GM23338 (cell line): ENCODE results near the gene TMEM134. TPM values are rescaled to one million over a fixed set of nuclear protein-coding genes. Genes with fewer than 3 reads are reported as not detected.

Experiments used
- ATAC-seq: fragments of 200-7000 bp; cut with Tn5 transposase; 3 replicates; pipeline ENCODE4 v1.9.1; 2020
- DNase-seq: peaks from one replicate; pipeline ENCODE4 v3.0.0-alpha.2; 2015; ENCODE audit warnings: low spot score
- H2AFZ ChIP-seq: fragments of 200-600 bp; sonication (generic); 2 replicates; pipeline ENCODE4 v1.8.0; 2016; ENCODE audit warnings: antibody characterized with exemption, mild to moderate bottlenecking, moderate library complexity
- H3F3A ChIP-seq: fragments of 200-600 bp; sonication (generic); replicated peaks from 2 replicates; pipeline ENCODE4 v1.8.0; 2017; ENCODE audit warnings: antibody characterized with exemption, mixed run types, low read depth
- H3K27ac ChIP-seq: fragments of 200-600 bp; sonication (generic); 2 replicates; pipeline ENCODE4 v1.6.1; 2016; ENCODE audit warnings: low read depth
- H3K27me3 ChIP-seq: fragments of 200-600 bp; sonication (generic); 2 replicates; pipeline ENCODE4 v1.8.0; 2016; ENCODE audit warnings: mild to moderate bottlenecking, mixed run types, moderate library complexity; ENCODE audit not compliant: insufficient read depth
- H3K36me3 ChIP-seq: fragments of 200-600 bp; sonication (generic); 2 replicates; pipeline ENCODE4 v1.8.0; 2016; ENCODE audit warnings: mild to moderate bottlenecking; ENCODE audit not compliant: insufficient read depth
- H3K4me1 ChIP-seq: fragments of 200-600 bp; sonication (generic); 2 replicates; pipeline ENCODE4 v1.8.0; 2016; ENCODE audit warnings: mild to moderate bottlenecking, moderate library complexity; ENCODE audit not compliant: insufficient read depth
- H3K4me2 ChIP-seq: fragments of 200-600 bp; sonication (generic); 2 replicates; pipeline ENCODE4 v1.7.1; 2017; ENCODE audit warnings: mixed run types
- H3K4me3 ChIP-seq: fragments of 200-600 bp; sonication (generic); 2 replicates; pipeline ENCODE4 v1.6.1; 2016; ENCODE audit warnings: mixed run types
- H3K79me2 ChIP-seq: fragments of 200-600 bp; sonication (generic); replicated peaks from 2 replicates; pipeline ENCODE4 v1.8.0; 2017; ENCODE audit warnings: mild to moderate bottlenecking; ENCODE audit not compliant: insufficient read depth
- H3K9me2 ChIP-seq: fragments of 200-600 bp; sonication (generic); 2 replicates; pipeline ENCODE4 v1.8.0; 2017; ENCODE audit not compliant: insufficient read depth
- H4K20me1 ChIP-seq: fragments of 200-600 bp; sonication (generic); replicated peaks from 2 replicates; pipeline ENCODE4 v1.8.0; 2017; ENCODE audit warnings: mild to moderate bottlenecking; ENCODE audit not compliant: insufficient read depth
- H3K27ac Mint-ChIP-seq: 2 replicates; pipeline ENCODE4 v1.8.0; 2020; ENCODE audit warnings: inconsistent platforms, mild to moderate bottlenecking, moderate library complexity, mixed read lengths
- H3K27me3 Mint-ChIP-seq: 3 replicates; pipeline ENCODE4 v1.8.0; 2022; ENCODE audit warnings: low read depth, mild to moderate bottlenecking, moderate library complexity, mixed read lengths, inconsistent platforms; ENCODE audit not compliant: insufficient read depth, poor library complexity
- H3K36me3 Mint-ChIP-seq: 3 replicates; pipeline ENCODE4 v1.8.0; 2021; ENCODE audit warnings: low read depth, mild to moderate bottlenecking, inconsistent platforms, moderate library complexity, mixed read lengths
- H3K4me1 Mint-ChIP-seq: 3 replicates; pipeline ENCODE4 v1.8.0; 2020; ENCODE audit warnings: mild to moderate bottlenecking, inconsistent platforms, mixed read lengths
- H3K4me3 Mint-ChIP-seq: 3 replicates; pipeline ENCODE4 v1.8.0; 2021; ENCODE audit warnings: moderate library complexity, mild to moderate bottlenecking, inconsistent platforms, mixed read lengths
- H3K9me3 Mint-ChIP-seq: 3 replicates; pipeline ENCODE4 v1.8.0; 2020; ENCODE audit warnings: moderate library complexity, mild to moderate bottlenecking, inconsistent platforms, mixed read lengths
- CREB1 ChIP-seq: fragments of 250-450 bp; sonication (Bioruptor Pico); IDR thresholded peaks from 2 replicates; pipeline ENCODE4 v1.5.0; 2020; ENCODE audit warnings: low read depth, mild to moderate bottlenecking, moderate library complexity
- ETS1 ChIP-seq: IDR thresholded peaks from 2 replicates; pipeline ENCODE4 v1.6.1; 2016; ENCODE audit warnings: antibody characterized with exemption
- EZH2 ChIP-seq: fragments of 200-600 bp; sonication (generic); IDR thresholded peaks from one replicate; pipeline ENCODE4 v1.8.0; 2017; ENCODE audit warnings: antibody characterized with exemption, mild to moderate bottlenecking, low read depth; ENCODE audit not compliant: unreplicated experiment
- NANOG ChIP-seq: IDR thresholded peaks from 2 replicates; pipeline ENCODE4 v1.6.1; 2016; ENCODE audit warnings: antibody characterized with exemption, borderline replicate concordance
- STAT1 ChIP-seq: IDR thresholded peaks from one replicate; pipeline ENCODE4 v1.6.1; 2016; ENCODE audit warnings: antibody characterized with exemption; ENCODE audit not compliant: unreplicated experiment
- ZNF114 ChIP-seq: fragments of 250-450 bp; sonication (Bioruptor Pico); IDR thresholded peaks from 2 replicates; pipeline ENCODE4 v1.5.0; 2020; ENCODE audit warnings: mild to moderate bottlenecking, moderate library complexity
- ZNF331 ChIP-seq: fragments of 250-450 bp; sonication (Bioruptor Pico); IDR thresholded peaks from 2 replicates; pipeline ENCODE4 v1.5.0; 2020; ENCODE audit warnings: low read depth, mild to moderate bottlenecking, moderate library complexity
- ZNF462 ChIP-seq: fragments of 250-450 bp; sonication (Bioruptor Pico); IDR thresholded peaks from 2 replicates; pipeline ENCODE4 v1.5.0; 2020; ENCODE audit warnings: mild to moderate bottlenecking, moderate library complexity
- polyA plus RNA-seq: library from polyadenylated mRNA; unstranded; fragments of >200 nt; fragmentation: Nextera tagmentation; extraction: Ambion mirVana; gene quantifications from 2 replicates; pipeline ENCODE4 v1.2.1, GENCODE V29; 2016
- total RNA-seq: library from RNA; depleted of rRNA; stranded (reverse); fragments of >200 nt; shearing (Covaris generic); gene quantifications from 2 replicates; pipeline ENCODE4 v1.2.3, GENCODE V29; 2014
- TF ChIP-seq, protein P1 (sequence below): IDR thresholded peaks from one replicate; pipeline ENCODE4 v1.6.1; 2018; ENCODE audit warnings: antibody characterized with exemption; ENCODE audit not compliant: unreplicated experiment

TMEM134 gene
- total and polyA plus RNA-seq, 2 experiments from 2014 or later, result 61.4 to 69.2 TPM

GRCh38 chr11:67436459-67437081 is 32.5 kb downstream of the TMEM134 start:
- ATAC-seq, result peak; percentile 76
- Histone ChIP-seq H3K79me2 (no peaks in the 10 kb centered on the region), H3K4me1 (peaks cover 14% of the 10 kb centered on the region), H4K20me1 (no peaks in the 10 kb centered on the region), H3K9me2 (no peaks in the 10 kb centered on the region), H3K4me2 (peak overlapping the region; percentile 60; the same call in 1 of the 2 replicates), H3K27me3 (no peaks in the 10 kb centered on the region), H3K36me3 (0 out of 2 replicates have a peak, but pooled peaks cover 3% of the 10 kb centered on the region), H3K27ac (peak overlapping the region; percentile 96), H3F3A (0 out of 2 replicates have a peak, but pooled peaks cover 12% of the 10 kb centered on the region), H2AFZ (no peak overlapping the region), H3K4me3 (peak overlapping the region; percentile 44)
- H3K4me3 Mint-ChIP-seq, result peak overlapping the region; percentile 52; the same call in 2 of the 3 replicates
- DNase-seq, result peak; percentile 86
- H3K27me3 Mint-ChIP-seq, result peaks cover 13% of the 10 kb centered on the region
- peaks cover 23% of the 10 kb centered on the region for H3K4me1 Mint-ChIP-seq
- H3K27ac Mint-ChIP-seq, result peak overlapping the region; percentile 94
- peaks cover 35% of the 10 kb centered on the region for H3K36me3 Mint-ChIP-seq
- no peak for TF ChIP-seq ETS1
- TF ChIP-seq ZNF462 (CRISPR knock-in tag), result 0 out of 2 replicates have a peak, but pooled peaks have one; percentile 25
- no peak for TF ChIP-seq NANOG
- TF ChIP-seq STAT1, result no peak
- TF ChIP-seq ZNF331 (CRISPR knock-in tag), result peak; percentile 52
- TF ChIP-seq EZH2, result no peak
- no peak for TF ChIP-seq ZNF114 (CRISPR knock-in tag)
- TF ChIP-seq, protein P1, sequence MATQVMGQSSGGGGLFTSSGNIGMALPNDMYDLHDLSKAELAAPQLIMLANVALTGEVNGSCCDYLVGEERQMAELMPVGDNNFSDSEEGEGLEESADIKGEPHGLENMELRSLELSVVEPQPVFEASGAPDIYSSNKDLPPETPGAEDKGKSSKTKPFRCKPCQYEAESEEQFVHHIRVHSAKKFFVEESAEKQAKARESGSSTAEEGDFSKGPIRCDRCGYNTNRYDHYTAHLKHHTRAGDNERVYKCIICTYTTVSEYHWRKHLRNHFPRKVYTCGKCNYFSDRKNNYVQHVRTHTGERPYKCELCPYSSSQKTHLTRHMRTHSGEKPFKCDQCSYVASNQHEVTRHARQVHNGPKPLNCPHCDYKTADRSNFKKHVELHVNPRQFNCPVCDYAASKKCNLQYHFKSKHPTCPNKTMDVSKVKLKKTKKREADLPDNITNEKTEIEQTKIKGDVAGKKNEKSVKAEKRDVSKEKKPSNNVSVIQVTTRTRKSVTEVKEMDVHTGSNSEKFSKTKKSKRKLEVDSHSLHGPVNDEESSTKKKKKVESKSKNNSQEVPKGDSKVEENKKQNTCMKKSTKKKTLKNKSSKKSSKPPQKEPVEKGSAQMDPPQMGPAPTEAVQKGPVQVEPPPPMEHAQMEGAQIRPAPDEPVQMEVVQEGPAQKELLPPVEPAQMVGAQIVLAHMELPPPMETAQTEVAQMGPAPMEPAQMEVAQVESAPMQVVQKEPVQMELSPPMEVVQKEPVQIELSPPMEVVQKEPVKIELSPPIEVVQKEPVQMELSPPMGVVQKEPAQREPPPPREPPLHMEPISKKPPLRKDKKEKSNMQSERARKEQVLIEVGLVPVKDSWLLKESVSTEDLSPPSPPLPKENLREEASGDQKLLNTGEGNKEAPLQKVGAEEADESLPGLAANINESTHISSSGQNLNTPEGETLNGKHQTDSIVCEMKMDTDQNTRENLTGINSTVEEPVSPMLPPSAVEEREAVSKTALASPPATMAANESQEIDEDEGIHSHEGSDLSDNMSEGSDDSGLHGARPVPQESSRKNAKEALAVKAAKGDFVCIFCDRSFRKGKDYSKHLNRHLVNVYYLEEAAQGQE, result no peak
- TF ChIP-seq CREB1 (CRISPR knock-in tag), result peak; percentile 64
- H3K9me3 Mint-ChIP-seq, result no peaks in the 10 kb centered on the region; the same call in 2 of the 3 replicates
